ENCODE measurements around the gene CDK2AP2. TPM values are rescaled to one million over a fixed set of nuclear protein-coding genes. Genes with fewer than 3 reads are reported as not detected.

Gene CDK2AP2
- total and polyA plus RNA-seq, 9 of the 15 experiments (the other 6 are each of a cell fraction or from before 2014, with no cell fraction given): 4.4 to 47.4 (median 21.7) TPM

DNA sequence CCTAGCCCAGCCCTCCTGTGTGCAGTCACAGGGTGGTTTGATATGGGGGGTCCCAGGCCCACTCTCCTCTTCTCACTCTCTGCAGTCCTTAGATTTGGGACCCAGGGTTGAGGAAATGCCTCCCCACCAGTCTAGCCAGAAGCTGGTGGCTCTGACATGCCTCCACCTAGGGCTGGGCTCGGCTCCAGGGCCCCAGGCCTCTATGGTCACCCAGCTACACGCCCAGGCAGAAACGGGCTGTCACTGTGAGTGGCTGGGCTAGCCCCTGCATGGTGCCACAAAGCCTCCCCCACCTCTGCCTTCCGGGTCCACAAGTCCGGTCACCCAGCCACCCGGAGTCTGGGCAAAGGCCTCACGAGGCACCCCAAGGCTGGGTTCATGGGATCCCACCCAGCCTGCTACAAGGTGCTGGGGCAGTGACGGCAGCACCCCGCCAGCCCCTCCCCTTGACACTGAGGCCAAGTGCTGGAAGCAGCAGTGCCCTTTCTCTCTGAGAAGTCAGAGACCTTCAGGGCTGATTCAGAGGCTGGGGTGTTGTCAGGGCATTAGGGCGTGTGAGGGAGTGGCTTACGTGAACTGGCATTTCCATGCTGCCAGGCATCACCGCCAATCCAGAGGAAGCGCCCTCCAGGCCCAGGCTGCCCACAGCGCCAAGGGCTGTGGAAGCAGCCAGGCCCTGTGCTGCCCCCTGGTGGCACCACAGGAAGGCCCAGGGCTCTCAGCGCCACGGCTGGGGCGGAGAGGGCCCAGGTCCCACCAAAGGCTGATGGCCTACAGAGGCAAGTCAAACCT, 2.2 kb downstream of the CDK2AP2 start (continued):
- TF ChIP-seq, protein P1, sequence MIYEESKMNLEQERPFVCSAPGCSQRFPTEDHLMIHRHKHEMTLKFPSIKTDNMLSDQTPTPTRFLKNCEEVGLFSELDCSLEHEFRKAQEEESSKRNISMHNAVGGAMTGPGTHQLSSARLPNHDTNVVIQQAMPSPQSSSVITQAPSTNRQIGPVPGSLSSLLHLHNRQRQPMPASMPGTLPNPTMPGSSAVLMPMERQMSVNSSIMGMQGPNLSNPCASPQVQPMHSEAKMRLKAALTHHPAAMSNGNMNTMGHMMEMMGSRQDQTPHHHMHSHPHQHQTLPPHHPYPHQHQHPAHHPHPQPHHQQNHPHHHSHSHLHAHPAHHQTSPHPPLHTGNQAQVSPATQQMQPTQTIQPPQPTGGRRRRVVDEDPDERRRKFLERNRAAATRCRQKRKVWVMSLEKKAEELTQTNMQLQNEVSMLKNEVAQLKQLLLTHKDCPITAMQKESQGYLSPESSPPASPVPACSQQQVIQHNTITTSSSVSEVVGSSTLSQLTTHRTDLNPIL (CRISPR knock-in tag; IDR thresholded peaks at IDR 0.05): no peak
- TF ChIP-seq RREB1 (CRISPR knock-in tag; IDR thresholded peaks at IDR 0.05) (no peak), MCM7 (IDR thresholded peaks at IDR 0.05) (no peak), RERE (CRISPR knock-in tag; IDR thresholded peaks at IDR 0.05; ENCODE audit: borderline replicate concordance) (no peak), JUN (IDR thresholded peaks at IDR 0.05; ENCODE audit: borderline replicate concordance, low read depth, low read length) (no peak), JUN (CRISPR knock-in tag; IDR thresholded peaks at IDR 0.05; ENCODE audit: borderline replicate concordance) (no peak; the same call in 1 of the 2 replicates), SMARCE1 (IDR thresholded peaks at IDR 0.05) (no peak), NONO (IDR thresholded peaks at IDR 0.05; ENCODE audit: low read depth in 2 of 2, low read length in 1 of 2) (peak in 1 of 2 experiments; percentile 40; a peak in 1 of 4 replicates), ZNF592 (IDR thresholded peaks at IDR 0.05) (peak; percentile 91)
